ENCODE measurements around the gene MAP3K8. TPM values are rescaled to one million over a fixed set of nuclear protein-coding genes. Genes with fewer than 3 reads are reported as not detected.
"Not testable (repeated sequence)": the region's sequence is repeated elsewhere in the genome, so short reads cannot be mapped to it uniquely, and the experiment has no call there.

Gene MAP3K8
- total RNA-seq, 1 experiment from 2014 or later: 13.8 TPM

DNA sequence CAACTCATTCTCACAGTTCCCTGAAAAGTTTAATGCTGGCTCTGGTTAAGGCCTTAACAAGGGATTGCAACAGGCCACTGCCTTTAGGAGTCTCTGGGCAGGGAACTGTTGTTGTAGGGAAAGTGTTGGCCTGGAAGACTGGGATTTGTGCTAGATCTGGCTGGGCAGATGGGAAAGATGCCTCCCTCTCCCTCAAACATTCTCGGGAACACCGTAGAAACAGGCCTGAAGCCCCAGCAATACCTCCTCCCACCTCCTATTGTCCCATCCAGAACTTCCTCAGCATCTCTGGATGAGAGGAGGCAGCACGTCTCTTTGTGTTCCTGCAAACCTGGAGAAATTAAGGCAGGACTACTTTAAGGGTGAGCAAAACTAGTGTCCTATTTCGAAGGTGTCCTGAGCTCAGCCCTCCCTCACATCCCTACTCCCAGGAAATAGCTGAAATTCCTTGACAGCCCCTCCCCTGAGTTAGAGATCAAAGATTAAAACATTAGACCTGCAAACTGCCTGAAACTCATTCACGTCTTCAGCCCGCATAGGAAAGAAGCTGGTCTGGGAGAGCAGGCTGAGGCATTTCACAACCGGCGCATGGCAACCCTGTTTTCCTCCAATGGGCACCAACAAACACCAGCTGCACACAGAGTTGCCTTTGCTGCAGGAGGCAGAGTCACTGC lies 10.9 kb upstream of the MAP3K8 start:
- POLR2A ChIA-PET: interaction anchor here (0.6 to 1.6 kb wide), 2 partner anchors 10 to 13 kb away, joined by 3 to 19 read pairs; partner anchors contain the start of gene MAP3K8
- peak; percentile 46 for DNase-seq (ENCODE audit: low spot score)
- no peaks in the 10 kb centered on the region for H3K9me3 Mint-ChIP-seq
- H3K4me1 Mint-ChIP-seq: peaks cover 41% of the 10 kb centered on the region
- TF ChIP-seq GABPB1 (CRISPR knock-in tag; IDR thresholded peaks at IDR 0.05) (0 out of 2 replicates have a peak, but pooled peaks have one; percentile 37), TEAD1 (CRISPR knock-in tag; IDR thresholded peaks at IDR 0.05) (peak; percentile 83; the same call in 1 of the 2 replicates), MAX (CRISPR knock-in tag; IDR thresholded peaks at IDR 0.05) (peak; percentile 37; the same call in 1 of the 2 replicates), TCF7 (CRISPR knock-in tag; IDR thresholded peaks at IDR 0.05; ENCODE audit: low read depth) (no peak)
- H3K27ac Mint-ChIP-seq: peak overlapping the region; percentile 94
- ATAC-seq: peak; percentile 89
- no peaks in the 10 kb centered on the region for H3K27me3 Mint-ChIP-seq (ENCODE audit: low read depth)
- 0 out of 2 replicates have a peak overlapping the region, but pooled peaks have one; percentile 8 for H3K4me3 Mint-ChIP-seq
- CTCF ChIA-PET: interaction anchor here (0.7 to 3.0 kb wide), 5 partner anchors 10 to 436 kb away, joined by 3 to 10 read pairs (median 4); partner anchors contain the start of gene MAP3K8
- no peaks in the 10 kb centered on the region for H3K36me3 Mint-ChIP-seq

DNA sequence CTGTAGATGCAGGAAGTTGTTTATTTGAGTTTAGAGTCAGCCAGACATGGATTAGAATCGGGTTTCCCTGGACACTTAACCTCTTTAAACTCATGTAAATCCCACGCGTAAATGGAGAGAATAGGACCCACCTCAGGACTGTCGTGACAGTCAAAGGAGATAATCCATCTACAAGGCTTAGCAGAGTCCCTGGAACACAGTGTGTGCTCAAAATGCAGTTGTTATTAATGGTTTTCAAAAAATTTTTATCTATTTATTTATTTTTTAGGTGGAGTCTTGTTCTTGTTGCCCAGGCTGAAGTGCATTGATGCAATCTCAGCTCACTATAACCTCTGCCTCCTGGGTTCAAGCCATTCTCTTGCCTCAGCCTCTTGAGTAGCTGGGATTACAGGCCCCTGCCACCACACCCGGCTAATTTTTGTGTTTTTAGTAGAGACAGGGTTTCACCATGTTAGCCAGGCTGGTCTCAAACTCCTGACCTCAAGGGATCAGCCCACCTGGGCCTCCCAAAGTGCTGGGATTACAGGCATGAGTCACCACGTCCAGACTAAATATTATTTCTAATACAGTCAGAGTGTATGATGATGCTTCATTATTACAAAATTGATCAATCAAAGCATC lies 10.2 kb upstream of the MAP3K8 start:
- not testable (repeated sequence) for H3K27me3 Mint-ChIP-seq (ENCODE audit: low read depth); H3K36me3 Mint-ChIP-seq; H3K9me3 Mint-ChIP-seq; DNase-seq (ENCODE audit: low spot score); ATAC-seq
- POLR2A ChIA-PET: interaction anchor here (1.6 kb wide), 1 partner anchor 10 kb away, joined by 19 read pairs; the partner anchor contains the start of gene MAP3K8
- Mint-ChIP-seq H3K4me3 (0 out of 2 replicates have a peak overlapping the region, but pooled peaks have one; percentile 2), H3K4me1 (peaks cover 39% of the 10 kb centered on the region), H3K27ac (peak overlapping the region; percentile 94)
- CTCF ChIA-PET: interaction anchor here (0.7 to 3.0 kb wide), 5 partner anchors 10 to 436 kb away, joined by 3 to 10 read pairs (median 4); partner anchors contain the start of gene MAP3K8

DNA sequence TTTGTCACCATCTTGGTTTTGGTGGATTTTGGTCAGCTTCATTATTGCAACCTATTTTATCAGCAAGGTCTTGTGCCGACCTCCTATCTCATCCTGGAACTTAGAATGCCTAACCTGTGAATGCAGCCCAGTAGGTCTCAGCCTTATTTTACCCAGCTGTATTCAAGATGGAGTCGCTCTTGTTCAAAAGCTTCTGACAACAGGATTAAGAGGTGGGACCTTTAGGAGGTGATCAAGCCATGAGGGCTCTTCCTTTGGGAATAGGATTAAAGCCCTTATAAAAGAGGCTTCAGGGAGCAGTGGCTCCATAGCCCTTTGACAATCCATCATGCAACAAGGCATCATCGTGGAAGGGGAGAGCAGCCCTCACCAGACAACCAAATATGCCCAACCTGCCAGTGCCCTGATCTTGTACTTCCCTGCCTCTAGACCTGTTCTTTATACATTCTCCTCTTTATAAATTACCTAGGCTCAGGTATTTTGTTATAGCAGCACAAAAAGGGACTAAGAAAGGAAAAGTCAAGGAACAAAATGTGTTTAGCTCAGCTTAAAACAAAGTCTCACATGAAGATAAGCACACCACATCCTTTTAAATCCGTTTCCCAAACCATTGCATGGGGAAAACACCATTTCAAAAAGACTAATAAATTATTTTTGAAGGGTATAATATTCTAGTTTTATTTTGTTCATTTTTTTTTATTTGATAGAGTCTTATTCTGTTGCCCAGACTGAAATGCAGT lies 8.5 kb upstream of the MAP3K8 start:
- TF ChIP-seq GABPB1 (CRISPR knock-in tag; IDR thresholded peaks at IDR 0.05) (no peak), CBFB (CRISPR knock-in tag; IDR thresholded peaks at IDR 0.05; ENCODE audit: low read depth) (no peak), ZNF532 (CRISPR knock-in tag; IDR thresholded peaks at IDR 0.05; ENCODE audit: borderline replicate concordance) (0 out of 2 replicates have a peak, but pooled peaks have one; percentile 46), ZNF317 (CRISPR knock-in tag; IDR thresholded peaks at IDR 0.05; ENCODE audit: borderline replicate concordance, low read depth) (no peak), ZSCAN18 (CRISPR knock-in tag; IDR thresholded peaks at IDR 0.05) (0 out of 2 replicates have a peak, but pooled peaks have one; percentile 36)
- TF ChIP-seq, protein P1, sequence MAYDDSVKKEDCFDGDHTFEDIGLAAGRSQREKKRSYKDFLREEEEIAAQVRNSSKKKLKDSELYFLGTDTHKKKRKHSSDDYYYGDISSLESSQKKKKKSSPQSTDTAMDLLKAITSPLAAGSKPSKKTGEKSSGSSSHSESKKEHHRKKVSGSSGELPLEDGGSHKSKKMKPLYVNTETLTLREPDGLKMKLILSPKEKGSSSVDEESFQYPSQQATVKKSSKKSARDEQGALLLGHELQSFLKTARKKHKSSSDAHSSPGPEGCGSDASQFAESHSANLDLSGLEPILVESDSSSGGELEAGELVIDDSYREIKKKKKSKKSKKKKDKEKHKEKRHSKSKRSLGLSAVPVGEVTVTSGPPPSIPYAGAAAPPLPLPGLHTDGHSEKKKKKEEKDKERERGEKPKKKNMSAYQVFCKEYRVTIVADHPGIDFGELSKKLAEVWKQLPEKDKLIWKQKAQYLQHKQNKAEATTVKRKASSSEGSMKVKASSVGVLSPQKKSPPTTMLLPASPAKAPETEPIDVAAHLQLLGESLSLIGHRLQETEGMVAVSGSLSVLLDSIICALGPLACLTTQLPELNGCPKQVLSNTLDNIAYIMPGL (CRISPR knock-in tag; IDR thresholded peaks at IDR 0.05): no peak
- POLR2A ChIA-PET: no interaction called here
- DNase-seq (ENCODE audit: low spot score) (no peak), ATAC-seq (no peak)
- H3K27me3 Mint-ChIP-seq (ENCODE audit: low read depth): no peaks in the 10 kb centered on the region; the same call in 1 of the 2 replicates
- peaks cover 5% of the 10 kb centered on the region for H3K9me3 Mint-ChIP-seq
- CTCF ChIA-PET: interaction anchor here (0.6 kb wide), 1 partner anchor 41 kb away, joined by 3 read pairs; no protein-coding TSS in a partner anchor
- H3K4me3 Mint-ChIP-seq: no peak overlapping the region
- no peak overlapping the region for H3K27ac Mint-ChIP-seq
- H3K36me3 Mint-ChIP-seq: peaks cover 4% of the 10 kb centered on the region
- peaks cover 36% of the 10 kb centered on the region for H3K4me1 Mint-ChIP-seq
